GM12864 (cell line): ENCODE measurements around the gene DDIT4.
"Not testable (repeated sequence)": the region's sequence is repeated elsewhere in the genome, so short reads cannot be mapped to it uniquely, and the experiment has no call there.

Source experiments
- DNase-seq: peaks from one replicate; pipeline ENCODE4 v3.0.0-alpha.2; 2011; ENCODE audit warnings: low read depth
- H3K4me3 ChIP-seq: 2 replicates; pipeline ENCODE4 v1.5.1; 2011; ENCODE audit warnings: mild to moderate bottlenecking, low read depth, low read length, control low read depth
- TF ChIP-seq, protein P1 (sequence below): IDR thresholded peaks from 2 replicates; pipeline ENCODE4 v1.5.1; 2011; ENCODE audit warnings: low read depth, mild to moderate bottlenecking, moderate library complexity, low read length, control low read depth, inconsistent platforms; ENCODE audit errors: missing control alignments

DDIT4 gene

GRCh38 chr10:72292223-72292691 lies 18.5 kb downstream of the DDIT4 start:
- TF ChIP-seq, protein P1, sequence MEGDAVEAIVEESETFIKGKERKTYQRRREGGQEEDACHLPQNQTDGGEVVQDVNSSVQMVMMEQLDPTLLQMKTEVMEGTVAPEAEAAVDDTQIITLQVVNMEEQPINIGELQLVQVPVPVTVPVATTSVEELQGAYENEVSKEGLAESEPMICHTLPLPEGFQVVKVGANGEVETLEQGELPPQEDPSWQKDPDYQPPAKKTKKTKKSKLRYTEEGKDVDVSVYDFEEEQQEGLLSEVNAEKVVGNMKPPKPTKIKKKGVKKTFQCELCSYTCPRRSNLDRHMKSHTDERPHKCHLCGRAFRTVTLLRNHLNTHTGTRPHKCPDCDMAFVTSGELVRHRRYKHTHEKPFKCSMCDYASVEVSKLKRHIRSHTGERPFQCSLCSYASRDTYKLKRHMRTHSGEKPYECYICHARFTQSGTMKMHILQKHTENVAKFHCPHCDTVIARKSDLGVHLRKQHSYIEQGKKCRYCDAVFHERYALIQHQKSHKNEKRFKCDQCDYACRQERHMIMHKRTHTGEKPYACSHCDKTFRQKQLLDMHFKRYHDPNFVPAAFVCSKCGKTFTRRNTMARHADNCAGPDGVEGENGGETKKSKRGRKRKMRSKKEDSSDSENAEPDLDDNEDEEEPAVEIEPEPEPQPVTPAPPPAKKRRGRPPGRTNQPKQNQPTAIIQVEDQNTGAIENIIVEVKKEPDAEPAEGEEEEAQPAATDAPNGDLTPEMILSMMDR: no peak
- no peak overlapping the region for H3K4me3 ChIP-seq
- no peak for DNase-seq

- H3K4me3 ChIP-seq: no peak overlapping the region
- no peak for DNase-seq
- TF ChIP-seq, protein P1: no peak
Measured at GRCh38 chr10:72295330-72295910, 21.7 kb downstream of the DDIT4 start.

- DNase-seq: not testable (repeated sequence)
- H3K4me3 ChIP-seq: peak overlapping the region; percentile 72
Measured at GRCh38 chr10:72296829-72297280, 23.1 kb downstream of the DDIT4 start.

DNA sequence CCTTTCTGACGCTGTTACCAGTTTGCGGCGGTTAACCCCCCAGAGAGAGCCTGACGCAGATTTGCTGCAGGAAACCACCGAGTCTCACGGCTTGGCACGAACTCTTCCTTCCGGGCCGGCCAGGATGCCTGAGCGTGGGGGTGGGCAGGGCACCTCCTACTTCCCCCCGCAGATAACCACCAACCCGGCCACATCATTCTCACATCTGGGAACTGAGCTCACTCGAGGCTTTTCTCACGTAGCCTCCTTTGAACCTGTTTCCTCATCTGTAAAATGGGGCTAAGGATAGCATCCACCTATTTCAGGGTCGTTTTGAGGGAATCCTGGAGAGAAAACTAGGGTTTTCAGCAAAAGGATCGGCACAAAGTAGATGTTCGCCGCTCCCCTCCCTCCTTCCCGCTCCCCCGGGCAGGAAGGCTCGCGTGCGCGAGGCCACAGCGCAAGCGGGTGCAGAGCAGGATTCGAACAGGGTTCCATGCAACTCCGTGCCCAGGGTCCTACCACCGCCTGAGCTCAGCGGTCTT lies 23.6 kb downstream of the DDIT4 start:
- TF ChIP-seq, protein P1: no peak
- peak; percentile 93 for DNase-seq
- peak overlapping the region; percentile 72 for H3K4me3 ChIP-seq

DNA sequence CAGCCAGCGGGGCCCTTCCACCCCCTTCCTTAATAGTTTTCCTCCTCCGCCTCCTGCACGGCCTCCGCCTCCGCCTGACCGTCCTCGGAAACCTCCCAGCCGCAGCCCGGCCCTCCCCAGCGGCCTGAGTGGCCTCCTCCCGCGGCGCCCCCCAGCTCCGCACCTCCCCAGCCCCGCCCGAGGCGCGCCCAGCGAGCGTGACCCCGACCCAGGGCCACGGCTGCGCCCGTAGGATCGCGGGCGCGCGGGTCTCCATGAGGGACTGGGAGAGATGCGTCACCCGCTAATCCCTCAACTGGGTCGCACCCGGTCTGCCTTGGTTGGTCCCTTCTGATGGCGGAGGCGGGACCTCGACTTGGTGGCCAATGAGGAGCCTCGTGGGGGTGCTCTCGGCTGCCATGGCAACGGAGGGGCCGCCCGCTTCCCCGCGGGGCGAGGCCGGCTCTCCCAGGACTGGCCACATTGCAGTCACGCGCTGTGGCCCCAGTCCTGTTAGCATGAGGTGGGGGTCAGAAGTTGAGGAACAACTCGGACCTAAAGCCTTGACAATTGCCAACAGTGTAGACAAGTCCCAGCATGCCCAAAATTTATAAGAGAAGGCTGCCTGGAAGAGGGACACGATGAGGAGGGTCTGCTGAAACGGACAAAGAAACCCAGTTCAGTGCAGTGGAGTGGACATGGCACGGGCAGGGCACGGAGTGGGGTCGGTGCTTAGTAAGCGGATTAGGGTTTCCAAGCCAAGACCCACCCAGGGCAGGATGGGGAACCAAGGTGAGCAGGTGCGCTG lies 24.3 kb downstream of the DDIT4 start:
- DNase-seq: peak; percentile 95
- peak overlapping the region; percentile 72 for H3K4me3 ChIP-seq
- TF ChIP-seq, protein P1: no peak

DNA sequence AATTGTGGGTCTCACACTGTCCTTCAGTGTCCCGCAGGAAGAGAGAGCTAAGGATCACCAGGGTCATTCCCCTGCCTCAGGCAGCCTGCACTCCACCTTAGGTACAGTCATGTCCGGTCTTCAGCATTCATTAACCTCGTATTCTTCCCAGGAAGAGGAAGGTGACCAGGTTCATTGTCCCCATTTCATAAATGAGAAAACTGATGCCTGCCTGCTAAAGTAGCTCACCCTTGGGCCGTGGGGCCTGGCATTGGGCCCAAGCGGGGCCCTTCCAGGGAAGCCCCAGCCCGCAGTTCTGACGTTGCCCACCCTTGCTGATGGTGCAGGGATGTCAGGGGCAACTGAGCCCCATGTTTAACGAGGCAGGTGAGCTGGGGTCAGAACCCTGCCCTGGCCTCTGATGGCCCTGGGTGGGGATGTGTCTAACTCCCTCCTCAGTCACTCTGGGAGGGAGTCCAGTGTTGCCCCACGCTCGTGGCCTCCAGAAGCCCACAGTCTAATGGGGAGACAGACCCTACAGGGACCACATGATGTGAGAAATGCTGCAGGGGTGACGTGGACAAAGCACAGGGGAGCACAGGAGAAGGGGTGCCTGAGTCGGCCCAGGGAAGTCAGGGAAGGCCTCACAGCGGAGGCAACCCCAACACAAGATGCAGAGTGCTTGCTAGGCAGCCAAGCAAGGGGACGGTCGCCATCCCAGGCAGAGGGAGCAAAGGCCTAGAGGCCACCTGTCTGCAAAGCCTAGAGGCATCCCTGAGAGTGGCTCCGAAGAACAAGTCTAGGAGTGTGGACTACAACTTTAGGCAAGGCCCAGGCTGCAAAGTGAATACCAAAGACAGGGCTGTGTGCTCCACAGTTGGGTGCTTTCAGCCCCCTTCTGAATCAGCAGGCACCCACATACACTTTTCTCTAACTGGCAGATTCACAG lies 25.1 kb downstream of the DDIT4 start:
- no peak for DNase-seq
- TF ChIP-seq, protein P1: no peak
- H3K4me3 ChIP-seq: no peak overlapping the region
